GM12878 (cell line): ENCODE results near the gene TTLL1.

Source experiments
- EP300 ChIP-seq, 2 experiments: fragments of 150-350 bp in 1 of 2; IDR thresholded peaks; 2 replicates each; pipeline ENCODE4 v1.6.1; 2011 to 2012; ENCODE audit warnings: low read depth in 2 of 2, low read length in 2 of 2, borderline replicate concordance in 1 of 2, improper control_type of control experiment in 1 of 2, inconsistent platforms in 1 of 2; ENCODE audit not compliant: control insufficient read depth in 1 of 2
- EZH2 ChIP-seq: IDR thresholded peaks from 2 replicates; pipeline ENCODE4 v1.6.1; 2012; ENCODE audit warnings: low read depth, mild to moderate bottlenecking, control low read depth, inconsistent platforms, low read length, borderline replicate concordance; ENCODE audit not compliant: control insufficient read depth
- POLR2A ChIP-seq: IDR thresholded peaks from 2 replicates; pipeline ENCODE4 v1.6.1; 2011; ENCODE audit warnings: low read depth, mild to moderate bottlenecking, low read length

DNA sequence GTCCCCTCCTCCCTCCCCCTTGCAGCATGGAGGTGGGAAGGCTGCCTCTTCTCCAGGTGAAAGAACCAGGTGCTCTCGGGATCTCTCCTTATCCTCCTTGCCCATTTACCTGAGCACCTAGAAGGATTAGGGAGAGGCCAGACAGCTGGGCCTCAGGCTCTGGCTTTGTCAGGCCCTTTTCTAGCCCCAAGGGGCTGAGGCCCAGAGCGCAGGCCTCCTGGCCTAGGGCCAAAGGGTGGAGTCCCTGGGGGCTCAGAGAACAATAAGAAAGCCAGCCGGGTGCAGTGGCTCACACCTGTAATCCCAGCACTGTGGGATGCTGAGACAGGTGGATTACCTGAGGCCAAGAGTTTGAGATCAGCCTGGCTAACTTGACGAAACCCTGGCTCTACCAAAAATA, 5.4 kb upstream of the TTLL1 start:
- no peak for TF ChIP-seq EZH2
- no peak for TF ChIP-seq EP300 (IDR thresholded peaks at IDR 0.05; ENCODE audit: borderline replicate concordance in 1 of 2, control insufficient read depth in 1 of 2, low read depth in 2 of 2, low read length in 2 of 2)
- no peak for TF ChIP-seq POLR2A
